ENCODE data around the gene GPR137C.
A peak's percentile ranks its signal among the peaks of the same experiment; 100 is the strongest.

Gene GPR137C

DNA sequence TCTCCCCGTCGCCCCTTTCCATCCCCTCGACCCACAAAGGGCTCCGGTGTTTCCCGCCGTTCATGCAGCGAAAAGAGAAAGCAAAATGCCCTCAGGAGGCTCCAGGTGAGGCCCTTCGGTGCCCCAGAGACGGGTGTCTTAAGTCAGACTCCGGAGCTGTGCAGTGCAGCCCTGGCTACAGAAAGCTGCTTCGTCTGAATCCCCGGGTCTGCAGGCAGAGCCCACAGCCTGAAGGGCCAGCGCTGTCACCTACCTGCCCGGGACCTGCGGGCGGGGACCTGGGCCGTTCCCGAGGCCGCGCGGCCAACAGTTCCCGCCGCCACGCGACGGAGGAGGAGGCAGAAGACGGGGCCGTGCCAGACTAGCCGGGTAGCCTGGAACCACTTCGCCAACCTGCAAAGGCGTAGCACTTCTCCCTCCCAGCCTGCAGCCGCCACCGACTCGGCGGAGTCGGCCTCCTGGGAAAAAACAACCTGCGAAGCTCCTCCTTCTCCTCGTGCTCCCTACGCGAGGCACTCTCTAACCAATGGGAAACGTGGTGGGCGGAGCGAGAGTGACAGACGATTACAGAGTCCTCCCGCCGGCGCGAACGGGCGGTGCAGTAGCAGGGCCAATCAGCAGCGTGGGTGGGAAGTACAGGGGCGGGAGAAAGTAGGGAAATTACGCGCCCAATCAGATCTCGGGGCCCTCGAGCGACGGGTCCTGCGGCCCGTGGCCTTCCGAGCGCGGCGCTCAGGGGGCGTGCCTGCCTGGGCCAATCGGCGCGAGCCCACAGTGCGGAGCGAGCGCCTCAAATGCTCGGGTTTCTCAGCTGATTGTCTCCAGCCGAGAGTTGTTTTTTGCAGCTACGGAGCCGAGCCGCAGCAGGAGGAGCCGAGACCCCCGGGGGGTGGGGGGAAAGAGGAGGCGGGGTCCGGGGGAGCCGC lies at the start of gene GPR137C, which contains the start of gene TXNDC16:
Gene GPR137C (plus strand): TSS at position 774 of the 926 bp plus-strand sequence. CDS start 312 bp downstream, outside the sequence.
Gene TXNDC16 (minus strand): TSS at position 443 of the 926 bp plus-strand sequence. CDS start 8,948 bp downstream, outside the sequence.
- peak; percentile 100 for DNase-seq (ENCODE audit: low read depth, low spot score)

DNA sequence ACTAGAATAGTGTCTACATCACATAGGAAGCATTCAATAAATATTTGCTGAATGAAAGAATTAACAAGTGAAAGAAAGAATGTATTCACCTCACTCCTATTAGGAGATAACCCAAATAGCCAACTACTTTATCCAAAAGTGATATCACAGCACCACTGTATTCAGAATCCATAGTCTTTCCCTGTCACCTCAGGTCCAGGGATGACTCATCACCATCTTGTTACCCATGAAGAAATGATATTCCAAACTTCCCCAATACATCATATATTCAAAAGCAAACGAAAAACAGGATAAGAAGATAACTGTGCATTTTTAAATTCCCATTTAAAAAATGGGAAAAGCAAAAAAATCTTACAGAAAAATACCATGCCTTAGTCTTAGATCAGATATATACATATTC lies 39.4 kb upstream of the GPR137C start:
- DNase-seq (ENCODE audit: low read depth, low spot score) = no peak

DNA sequence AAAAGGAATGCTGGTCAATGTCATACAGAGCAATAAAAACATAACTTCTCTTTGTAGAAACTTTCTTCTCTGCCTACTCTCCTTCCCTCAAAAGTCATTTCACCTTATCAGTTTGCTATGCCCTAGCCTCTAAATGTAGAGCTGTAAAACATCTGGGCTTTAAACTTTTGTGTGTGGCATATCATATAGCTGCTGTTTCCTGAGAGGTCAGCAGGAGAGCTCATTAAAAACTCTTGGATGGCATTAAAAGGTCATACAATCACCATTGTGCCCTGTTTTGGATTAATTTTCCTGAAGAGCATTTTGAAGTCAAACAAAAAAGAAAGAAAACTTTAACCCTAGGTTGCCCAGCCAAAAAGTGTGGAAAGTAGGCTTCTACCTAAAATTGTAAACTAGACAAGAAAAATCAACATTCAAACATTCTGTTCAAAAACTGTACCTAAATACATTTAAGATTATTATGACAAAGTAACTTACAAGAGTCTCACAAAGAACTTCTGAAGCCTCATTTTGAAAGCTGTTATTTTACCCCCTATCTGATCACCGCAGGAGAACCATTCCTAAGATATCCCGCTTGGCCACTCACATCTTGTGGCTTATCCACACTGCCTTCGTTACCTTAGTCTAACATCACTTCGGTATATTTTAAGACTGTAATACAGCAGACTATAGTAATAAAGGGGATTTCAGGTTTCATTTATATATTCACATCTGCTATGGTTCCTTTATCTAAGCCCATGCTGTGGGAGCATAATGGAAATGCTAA lies 38.4 kb upstream of the GPR137C start:
- DNase-seq (ENCODE audit: low read depth, low spot score) = no peak

DNA sequence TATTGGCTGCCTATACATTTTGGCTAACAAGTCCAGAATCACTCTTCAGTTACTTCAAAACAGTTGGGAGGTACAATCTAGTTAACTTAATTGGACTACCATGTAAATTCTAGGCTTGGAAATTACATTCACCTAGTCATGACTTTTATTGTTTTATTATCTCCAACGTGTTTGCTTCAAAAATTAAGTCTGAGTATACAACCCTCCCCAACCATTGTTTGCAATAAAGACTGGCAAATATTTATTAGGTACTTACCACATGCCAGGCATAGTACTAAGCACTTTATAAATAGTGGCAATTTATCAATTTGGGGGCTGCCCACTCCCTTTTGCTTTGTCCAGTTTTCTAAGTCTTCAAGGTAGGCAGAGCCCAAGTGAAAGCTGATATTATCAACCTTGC lies 30.6 kb upstream of the GPR137C start:
- no peak for DNase-seq (ENCODE audit: low read depth, low spot score)

- DNase-seq (ENCODE audit: low read depth, low spot score) = no peak
Measured at GRCh38 chr14:52522581-52523345, 29.9 kb upstream of the GPR137C start.

DNA sequence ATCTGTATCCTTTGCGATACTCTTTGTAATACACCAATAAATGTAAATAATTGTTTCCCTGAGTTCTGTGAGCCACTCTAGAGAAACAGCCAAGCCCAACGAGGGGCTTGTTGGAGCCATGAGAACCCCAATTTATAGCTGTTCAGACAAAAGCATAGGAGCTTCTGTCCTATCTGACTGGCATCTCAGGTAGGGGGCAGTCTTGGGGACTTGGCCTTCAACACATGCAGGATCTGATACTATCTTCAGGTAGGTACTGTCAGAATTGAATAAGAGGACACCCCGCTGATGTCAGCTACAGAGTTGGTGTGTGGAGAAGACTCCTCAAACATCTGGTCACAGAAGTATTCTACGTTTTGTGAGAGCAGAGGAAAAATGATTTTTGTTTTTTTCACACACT lies 25.6 kb upstream of the GPR137C start:
- DNase-seq (ENCODE audit: low read depth, low spot score) = no peak

- no peak for DNase-seq (ENCODE audit: low read depth, low spot score)
Measured at GRCh38 chr14:52531481-52531880, 21.2 kb upstream of the GPR137C start.

- DNase-seq (ENCODE audit: low read depth, low spot score) = no peak
Measured at GRCh38 chr14:52536269-52536668, 16.4 kb upstream of the GPR137C start.

DNA sequence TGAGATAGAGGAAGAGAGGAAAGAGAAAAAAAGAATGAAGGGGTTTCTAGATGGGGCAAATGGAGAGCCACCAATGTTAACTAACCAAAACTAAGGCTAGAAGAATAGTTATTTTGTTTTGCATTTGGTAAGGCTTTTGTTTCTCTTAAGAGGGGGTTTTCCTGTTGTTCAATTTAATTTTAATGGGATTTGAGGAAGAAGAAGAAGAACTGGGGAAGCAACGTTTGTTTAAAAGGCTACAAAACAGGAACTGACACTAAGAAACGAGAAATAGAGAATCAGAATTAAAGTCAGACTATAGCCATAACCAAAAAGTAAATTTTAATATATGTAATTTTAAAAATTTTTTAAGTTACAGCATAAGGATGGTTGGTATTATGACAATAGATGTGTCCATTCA lies 14.0 kb upstream of the GPR137C start:
- DNase-seq (ENCODE audit: low read depth, low spot score) = no peak

DNA sequence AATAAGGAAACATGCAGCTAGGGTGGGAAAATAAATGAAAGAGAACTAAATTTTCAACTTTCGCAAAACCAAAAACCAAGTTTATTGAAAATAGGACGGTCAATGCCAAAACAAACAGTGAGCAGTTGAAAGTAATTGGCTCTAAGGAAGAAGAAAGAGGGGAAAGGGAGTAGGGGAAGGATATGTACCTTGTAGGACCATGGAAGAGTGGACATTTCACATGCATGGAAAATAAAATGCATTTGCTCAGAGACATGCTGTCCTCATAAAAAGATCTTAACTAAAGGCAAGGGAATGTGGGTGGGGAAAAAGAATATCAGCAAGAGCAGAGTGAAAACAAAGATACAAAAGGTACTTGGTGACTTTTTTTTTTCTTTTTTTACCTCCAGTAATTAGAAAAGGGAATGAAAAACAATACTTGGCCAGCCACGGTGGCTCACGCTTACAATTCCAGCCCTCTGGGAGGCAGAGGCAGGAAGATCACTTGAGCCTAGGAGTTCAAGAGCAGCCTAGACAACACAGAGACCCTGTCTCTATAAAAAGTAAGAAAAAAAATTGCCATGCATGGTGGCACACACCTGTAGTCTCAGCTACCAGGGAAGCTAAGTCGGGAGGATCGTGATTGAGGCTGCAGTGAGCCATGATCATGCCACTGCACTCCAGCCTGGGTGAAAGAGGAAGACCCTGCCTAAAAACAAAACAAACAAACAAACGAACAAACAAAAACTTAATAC lies 6.9 kb upstream of the GPR137C start:
- DNase-seq (ENCODE audit: low read depth, low spot score) = no peak

GRCh38 chr14:52546318-52546670 lies 6.3 kb upstream of the GPR137C start:
- DNase-seq (ENCODE audit: low read depth, low spot score) = no peak

- no peak for DNase-seq (ENCODE audit: low read depth, low spot score)
Measured at GRCh38 chr14:52547027-52547426, 5.6 kb upstream of the GPR137C start.

DNA sequence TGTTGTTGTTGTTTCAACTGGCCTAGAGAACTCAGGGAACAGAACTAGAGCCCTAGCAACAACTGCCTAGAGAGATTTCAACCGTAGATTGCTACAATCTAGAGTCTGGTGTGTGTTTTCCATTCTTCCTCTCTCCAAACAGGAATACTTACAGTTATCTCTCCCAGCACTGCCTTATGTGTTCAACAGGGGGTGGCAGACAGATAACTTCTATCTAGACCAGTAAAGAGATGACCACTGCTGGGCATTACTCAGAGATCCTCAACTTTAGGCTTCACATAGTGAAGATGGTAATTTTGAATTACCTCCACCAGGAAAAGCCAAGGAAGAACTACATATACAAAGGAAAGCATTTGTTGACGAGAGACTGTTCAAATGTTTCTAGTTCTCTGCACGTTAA lies 5.1 kb upstream of the GPR137C start:
- no peak for DNase-seq (ENCODE audit: low read depth, low spot score)

- DNase-seq (ENCODE audit: low read depth, low spot score) = no peak
Measured at GRCh38 chr14:52550661-52551060, 2.0 kb upstream of the GPR137C start.

DNA sequence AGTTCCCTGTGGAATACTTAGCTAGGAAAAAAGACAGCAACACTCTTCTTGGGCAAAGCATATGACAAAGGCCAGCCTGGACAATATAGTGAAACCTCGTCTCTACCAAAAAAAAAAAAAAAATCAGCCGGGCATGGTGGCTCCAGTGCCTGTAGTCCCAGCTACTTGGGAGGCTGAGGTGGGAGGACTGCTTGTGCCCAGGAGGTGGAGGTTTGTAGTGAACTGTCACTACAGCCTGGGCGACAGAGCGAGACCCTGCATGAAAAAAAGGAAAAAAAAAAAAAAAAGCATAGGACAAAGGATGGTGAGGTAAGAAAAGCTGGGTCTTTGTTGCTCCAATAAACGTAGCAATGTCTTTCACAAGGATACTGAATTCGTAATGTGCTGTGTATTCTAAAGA lies 1.4 kb upstream of the GPR137C start:
- no peak for DNase-seq (ENCODE audit: low read depth, low spot score)

DNA sequence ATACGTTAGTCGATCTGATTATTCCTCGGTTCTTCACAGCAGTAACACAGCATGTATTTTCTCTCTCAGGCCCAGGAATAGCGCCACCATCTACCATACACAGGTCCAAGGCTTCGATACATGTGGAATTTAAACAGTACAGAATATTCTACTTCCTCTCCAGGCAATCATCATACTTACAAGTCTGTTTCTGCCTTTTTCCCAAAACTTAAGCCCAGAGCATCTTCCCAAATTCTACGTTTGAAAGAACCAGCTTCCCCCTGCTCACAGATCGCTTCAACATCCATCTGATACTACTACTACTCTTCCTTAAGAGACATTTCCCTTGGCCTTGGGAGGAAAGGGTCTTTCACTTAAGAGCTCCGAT lies 957 bp upstream of the GPR137C start:
- DNase-seq (ENCODE audit: low read depth, low spot score) = no peak

GRCh38 chr14:52553002-52553670 lies 500 bp downstream of the GPR137C start:
- peak; percentile 55 for DNase-seq (ENCODE audit: low read depth, low spot score)

- DNase-seq (ENCODE audit: low read depth, low spot score) = peak; percentile 70
Measured at GRCh38 chr14:52553671-52554575, 1.3 kb downstream of the GPR137C start.

- DNase-seq (ENCODE audit: low read depth, low spot score) = no peak
Measured at GRCh38 chr14:52558688-52559087, 6.1 kb downstream of the GPR137C start.

DNA sequence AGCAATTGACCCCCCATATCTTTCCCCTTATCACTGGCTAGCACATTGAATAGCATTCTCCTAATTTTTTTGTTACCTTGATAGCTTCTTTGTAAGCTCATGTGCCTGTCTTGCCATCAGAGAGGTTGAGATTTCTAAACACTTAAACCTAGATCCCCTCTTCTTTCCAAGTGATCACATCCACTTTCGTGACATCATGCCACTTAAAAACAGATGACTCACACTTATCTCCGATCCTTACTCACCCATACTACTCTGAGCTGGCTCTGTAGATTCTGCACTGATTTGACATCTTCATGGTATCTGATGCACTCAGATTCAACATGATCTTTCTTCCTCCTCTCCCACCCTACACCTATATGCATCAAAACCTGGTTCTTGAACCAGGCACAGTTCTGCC lies 10.5 kb downstream of the GPR137C start:
- no peak for DNase-seq (ENCODE audit: low read depth, low spot score)

Data from ELF-1 (cell line).